ENCODE data around the gene SLC26A1. TPM values are rescaled to one million over a fixed set of nuclear protein-coding genes. Genes with fewer than 3 reads are reported as not detected.

Gene SLC26A1
- total RNA-seq, 4 donors from 2014 or later, result 0.44 to 0.57 TPM; not detected in 2

GRCh38 chr4:1017211-1017610 lies 24.0 kb upstream of the SLC26A1 start:
- no peak for TF ChIP-seq CTCF (IDR thresholded peaks at IDR 0.05; ENCODE audit: low read depth)

GRCh38 chr4:1015746-1016145 lies 22.5 kb upstream of the SLC26A1 start:
- TF ChIP-seq CTCF (IDR thresholded peaks at IDR 0.05; ENCODE audit: low read depth), result no peak

GRCh38 chr4:1015179-1015578 lies 22.0 kb upstream of the SLC26A1 start:
- no peak for TF ChIP-seq CTCF (IDR thresholded peaks at IDR 0.05; ENCODE audit: low read depth)

- no peak for TF ChIP-seq CTCF (IDR thresholded peaks at IDR 0.05; ENCODE audit: low read depth)
Observed at GRCh38 chr4:1014291-1015167, 21.3 kb upstream of the SLC26A1 start.

GRCh38 chr4:1013225-1014073 lies 20.2 kb upstream of the SLC26A1 start:
- no peak for TF ChIP-seq CTCF (IDR thresholded peaks at IDR 0.05; ENCODE audit: low read depth)

- TF ChIP-seq CTCF (IDR thresholded peaks at IDR 0.05; ENCODE audit: low read depth), result no peak
Observed at GRCh38 chr4:1012034-1012739, 19.0 kb upstream of the SLC26A1 start.
